Measurements from ENCODE around the gene CDO1. TPM values are rescaled to one million over a fixed set of nuclear protein-coding genes. Genes with fewer than 3 reads are reported as not detected.
A peak's percentile ranks its signal among the peaks of the same experiment; 100 is the strongest.
"Not testable (repeated sequence)": the region's sequence is repeated elsewhere in the genome, so short reads cannot be mapped to it uniquely, and the experiment has no call there.

Gene CDO1
- total RNA-seq, 2 experiments from 2014 or later: 0.36 to 0.54 TPM

DNA sequence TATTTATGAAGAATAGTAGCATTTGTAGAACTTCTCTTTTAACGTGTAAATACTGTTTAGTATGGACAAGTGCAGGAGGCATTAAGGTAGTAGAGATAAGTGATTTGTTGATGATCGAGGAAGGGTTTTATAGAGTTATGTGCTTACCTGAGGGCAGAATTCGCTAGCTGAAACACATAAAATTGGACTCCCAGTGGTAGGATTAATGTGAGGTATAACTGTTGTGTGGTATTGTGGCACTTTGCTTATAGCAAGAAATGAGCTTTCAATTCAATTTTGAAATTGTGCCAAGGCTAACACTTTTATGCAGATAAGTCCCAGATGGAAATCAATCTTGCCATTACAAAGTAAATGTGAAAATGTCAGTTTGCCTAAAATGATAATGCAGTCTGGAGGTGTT, 26.5 kb upstream of the CDO1 start:
- no peaks in the 10 kb centered on the region for H3K9me3 Mint-ChIP-seq

DNA sequence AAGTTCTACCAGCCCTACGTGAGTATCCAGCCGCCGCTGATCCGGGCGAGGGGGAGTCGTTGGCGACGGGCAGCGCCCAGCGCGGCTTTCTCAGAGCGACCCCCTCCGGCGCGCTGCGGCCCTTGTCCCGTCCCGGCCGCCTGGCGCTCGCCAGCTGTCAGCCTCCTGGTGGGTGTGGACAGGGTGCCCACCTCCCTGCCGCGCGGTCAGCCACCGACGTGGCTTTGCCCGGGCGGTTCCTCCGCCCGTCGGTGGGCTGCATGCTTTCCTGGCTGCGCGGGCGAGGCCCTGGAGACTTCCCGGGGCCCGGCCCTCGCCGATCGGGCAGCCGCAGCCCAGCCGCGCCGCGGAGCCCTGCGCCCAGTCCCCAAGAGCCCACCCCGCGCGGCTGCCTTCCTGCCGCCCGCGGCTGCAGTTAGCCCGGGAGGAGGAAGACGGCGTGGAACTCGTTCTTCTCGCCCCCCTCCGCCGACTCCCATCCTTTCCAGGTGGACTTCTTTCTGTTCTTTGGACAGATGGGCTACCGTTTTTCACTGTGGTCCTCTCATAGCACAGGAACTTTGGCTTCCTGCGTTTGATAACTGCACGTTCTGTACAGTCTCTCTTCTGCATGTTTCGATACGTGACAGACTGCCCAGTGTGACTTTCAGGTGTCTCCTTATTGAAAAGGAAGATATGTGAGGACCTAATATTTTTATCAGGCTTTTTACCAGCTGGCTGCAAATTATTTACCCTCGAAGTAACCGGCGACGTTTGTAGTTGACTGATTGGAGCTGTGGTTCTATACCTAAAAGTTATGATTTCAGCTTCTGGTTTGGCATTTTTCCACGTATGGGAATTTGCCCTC, 25.9 kb upstream of the CDO1 start:
- peaks cover 8% of the 10 kb centered on the region for H3K36me3 Mint-ChIP-seq
- peak overlapping the region; percentile 96 for H3K4me3 Mint-ChIP-seq
- H3K27me3 Mint-ChIP-seq: no peaks in the 10 kb centered on the region
- DNase-seq (no peak), ATAC-seq (ENCODE audit: low read depth) (peak; percentile 23)
- H3K4me1 Mint-ChIP-seq: peaks cover 39% of the 10 kb centered on the region
- POLR2A ChIA-PET: interaction anchor here (0.9 to 1.9 kb wide), 5 partner anchors 208 to 299 kb away, joined by 3 to 12 read pairs (median 4); partner anchors contain the start of genes FEM1C and TMED7
- no peaks in the 10 kb centered on the region for H3K9me3 Mint-ChIP-seq
- H3K27ac Mint-ChIP-seq: peak overlapping the region; percentile 99

More for the DNA sequence above, 26.5 kb upstream of the CDO1 start:
- H3K4me3 Mint-ChIP-seq: peak overlapping the region; percentile 95
- H3K27me3 Mint-ChIP-seq: no peaks in the 10 kb centered on the region
- DNase-seq (no peak), ATAC-seq (ENCODE audit: low read depth) (no peak)
- POLR2A ChIA-PET: interaction anchor here (0.9 to 1.5 kb wide), 3 partner anchors 208 to 298 kb away, joined by 3 to 4 read pairs (median 3); partner anchors contain the start of genes FEM1C and TMED7
- peaks cover 4% of the 10 kb centered on the region for H3K36me3 Mint-ChIP-seq
- H3K4me1 Mint-ChIP-seq: peaks cover 37% of the 10 kb centered on the region
- peak overlapping the region; percentile 94 for H3K27ac Mint-ChIP-seq

GRCh38 chr5:115841382-115842088, 25.1 kb upstream of the CDO1 start, which contains the start of the genes AP3S1 and ATG12:
TSS of gene AP3S1 (plus strand) at chr5:115841935. CDS start at chr5:115842038, 103 bp downstream.
TSS of gene ATG12 (minus strand) at chr5:115841565. CDS start at chr5:115841552, 13 bp downstream.
- Mint-ChIP-seq H3K27ac (peak within 1 kb of the TSS; percentile 99), H3K4me3 (peak within 1 kb of the TSS; percentile 96), H3K4me1 (peaks cover 39% of the 10 kb centered on the region), H3K36me3 (peaks cover 11% of the 10 kb centered on the region), H3K9me3 (no peaks in the 10 kb centered on the region), H3K27me3 (no peaks in the 10 kb centered on the region)
- ATAC-seq (ENCODE audit: low read depth) (peak; percentile 89), DNase-seq (peak; percentile 97)
- POLR2A ChIA-PET: interaction anchor here (0.6 to 1.9 kb wide), 5 partner anchors 32 to 298 kb away, joined by 3 to 12 read pairs (median 8); partner anchors contain the start of genes COMMD10 and TMED7

DNA sequence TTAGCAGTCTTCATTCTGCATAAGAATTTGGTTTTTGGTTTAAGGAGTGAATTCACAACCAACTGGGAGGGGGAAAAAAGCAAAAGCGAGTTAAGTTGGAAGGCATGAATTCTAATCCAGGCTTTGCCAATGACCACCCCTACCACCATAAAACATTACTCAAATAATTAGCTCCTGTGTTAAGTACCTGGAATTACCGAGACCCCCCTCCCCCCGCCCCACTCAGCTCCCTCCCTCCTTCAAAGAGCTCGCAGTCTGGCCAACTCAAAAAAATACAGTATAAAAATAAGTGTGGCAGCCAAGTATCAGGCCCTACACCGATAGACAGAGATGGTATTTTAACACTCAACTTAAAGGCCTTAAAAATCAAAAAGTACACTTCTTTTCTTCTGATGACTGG, 24.4 kb upstream of the CDO1 start:
- Mint-ChIP-seq H3K27me3 (no peaks in the 10 kb centered on the region), H3K36me3 (peaks cover 15% of the 10 kb centered on the region), H3K9me3 (no peaks in the 10 kb centered on the region), H3K4me1 (peaks cover 39% of the 10 kb centered on the region), H3K4me3 (peak overlapping the region; percentile 96), H3K27ac (peak overlapping the region; percentile 99)
- DNase-seq (no peak), ATAC-seq (ENCODE audit: low read depth) (no peak)
- POLR2A ChIA-PET: interaction anchor here (1.0 to 1.9 kb wide), 5 partner anchors 25 to 298 kb away, joined by 3 to 12 read pairs (median 8); partner anchors contain the start of genes CDO1, COMMD10 and TMED7

GRCh38 chr5:115838885-115839518, 22.5 kb upstream of the CDO1 start:
- H3K36me3 Mint-ChIP-seq: peaks cover 25% of the 10 kb centered on the region
- ATAC-seq (ENCODE audit: low read depth) (no peak), DNase-seq (no peak)
- no peaks in the 10 kb centered on the region for H3K9me3 Mint-ChIP-seq
- H3K4me1 Mint-ChIP-seq: peaks cover 31% of the 10 kb centered on the region
- H3K27me3 Mint-ChIP-seq: no peaks in the 10 kb centered on the region
- H3K4me3 Mint-ChIP-seq: peak overlapping the region; percentile 96
- H3K27ac Mint-ChIP-seq: no peak overlapping the region
- POLR2A ChIA-PET: interaction anchor here (0.7 to 0.8 kb wide), 2 partner anchors 211 to 462 kb away, joined by 3 to 5 read pairs; no protein-coding TSS in a partner anchor

- no peak for DNase-seq
- Mint-ChIP-seq H3K36me3 (peaks cover 31% of the 10 kb centered on the region), H3K4me1 (peaks cover 27% of the 10 kb centered on the region), H3K9me3 (no peaks in the 10 kb centered on the region), H3K4me3 (no peak overlapping the region), H3K27me3 (no peaks in the 10 kb centered on the region), H3K27ac (no peak overlapping the region)
- POLR2A ChIA-PET: no interaction called here
- no peak for ATAC-seq (ENCODE audit: low read depth)
Measured at GRCh38 chr5:115835481-115835880, 19.0 kb upstream of the CDO1 start.

DNA sequence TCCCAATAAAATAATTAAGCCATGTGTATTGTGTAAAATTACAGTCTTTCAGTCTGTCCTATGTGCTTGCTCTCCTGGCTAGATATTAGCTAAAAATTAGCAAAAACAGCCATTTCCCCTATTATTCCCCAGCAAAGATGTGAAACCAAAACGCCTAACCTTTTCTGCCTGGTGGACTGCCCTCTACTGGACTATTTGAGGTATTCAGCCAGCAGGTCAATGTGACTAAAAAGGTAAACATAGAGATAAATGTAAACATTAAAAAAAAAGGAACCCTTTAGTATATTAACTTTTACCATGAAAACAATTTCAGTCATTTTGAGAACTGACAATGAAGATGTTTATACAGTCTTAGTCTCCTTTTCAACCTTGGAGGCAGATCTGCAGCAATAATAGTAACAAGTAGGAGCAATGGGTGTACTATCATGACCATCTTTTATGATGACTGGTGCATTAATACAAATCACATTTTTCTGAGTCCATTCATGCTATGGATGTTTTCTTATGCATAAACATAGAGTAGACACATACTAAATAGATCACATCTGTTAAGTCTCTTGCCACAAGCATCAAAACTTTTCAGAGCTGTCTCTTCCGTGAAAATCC, 14.8 kb upstream of the CDO1 start:
- Mint-ChIP-seq H3K27ac (no peak overlapping the region), H3K4me3 (no peak overlapping the region), H3K9me3 (no peaks in the 10 kb centered on the region), H3K36me3 (peaks cover 32% of the 10 kb centered on the region), H3K4me1 (peaks cover 8% of the 10 kb centered on the region), H3K27me3 (no peaks in the 10 kb centered on the region)
- POLR2A ChIA-PET: no interaction called here
- no peak for DNase-seq
- ATAC-seq (ENCODE audit: low read depth): no peak

DNA sequence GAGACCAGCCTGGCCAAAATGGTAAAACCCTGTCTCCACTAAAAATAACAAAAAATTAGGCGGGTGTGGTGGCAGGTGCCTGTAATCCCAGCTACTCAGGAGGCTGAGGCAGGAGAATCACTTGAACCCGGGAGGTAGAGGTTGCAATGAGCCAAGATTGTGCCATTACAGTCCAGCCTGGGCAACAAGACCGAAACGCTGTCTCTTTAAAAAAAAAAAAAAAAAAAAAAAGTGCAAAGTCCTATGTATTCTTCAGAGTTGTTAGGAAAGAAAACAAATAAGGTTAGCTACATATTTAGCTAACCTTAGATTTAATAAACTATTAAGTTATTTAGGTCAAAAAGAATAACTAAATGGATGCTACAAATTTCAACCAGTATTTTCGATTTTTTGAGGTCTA, 13.5 kb upstream of the CDO1 start:
- Mint-ChIP-seq H3K4me3 (no peak overlapping the region), H3K27ac (no peak overlapping the region), H3K9me3 (peaks cover 8% of the 10 kb centered on the region), H3K4me1 (peaks cover 8% of the 10 kb centered on the region), H3K36me3 (peaks cover 26% of the 10 kb centered on the region), H3K27me3 (peaks cover 4% of the 10 kb centered on the region)
- DNase-seq (no peak), ATAC-seq (ENCODE audit: low read depth) (no peak)
- POLR2A ChIA-PET: no interaction called here

DNA sequence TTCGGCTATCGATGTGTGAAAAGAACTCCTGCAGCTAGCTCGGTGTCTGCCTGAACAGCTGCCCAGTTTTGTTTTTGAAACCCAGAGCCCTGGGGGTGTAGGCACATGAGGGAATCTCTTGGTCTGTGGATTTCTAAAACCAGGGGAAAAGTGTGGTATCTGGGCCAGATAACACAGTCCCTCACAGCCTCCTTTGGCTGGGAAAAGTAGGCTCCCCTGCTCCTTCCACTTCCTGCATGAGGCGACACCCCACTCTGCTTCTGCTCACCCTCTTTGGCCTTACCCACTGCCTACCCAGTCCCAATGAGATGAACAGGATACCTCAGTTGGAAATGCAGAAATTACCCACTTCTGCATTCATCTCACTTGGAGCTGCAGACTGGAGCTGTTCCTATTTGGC, 9.5 kb upstream of the CDO1 start:
- no peaks in the 10 kb centered on the region for H3K4me1 Mint-ChIP-seq
- peaks cover 13% of the 10 kb centered on the region for H3K36me3 Mint-ChIP-seq
- POLR2A ChIA-PET: no interaction called here
- no peak overlapping the region for H3K27ac Mint-ChIP-seq
- peaks cover 14% of the 10 kb centered on the region for H3K27me3 Mint-ChIP-seq
- ATAC-seq (ENCODE audit: low read depth) (no peak), DNase-seq (no peak)
- H3K4me3 Mint-ChIP-seq: no peak overlapping the region
- H3K9me3 Mint-ChIP-seq: peaks cover 12% of the 10 kb centered on the region

- DNase-seq; H3K4me3 Mint-ChIP-seq; H3K4me1 Mint-ChIP-seq; ATAC-seq (ENCODE audit: low read depth); POLR2A ChIA-PET; H3K27ac Mint-ChIP-seq: not testable (repeated sequence)
- H3K27me3 Mint-ChIP-seq: peaks cover 23% of the 10 kb centered on the region
- H3K9me3 Mint-ChIP-seq: peaks cover 12% of the 10 kb centered on the region
- H3K36me3 Mint-ChIP-seq: peaks cover 13% of the 10 kb centered on the region
Measured at GRCh38 chr5:115824983-115825382, 8.5 kb upstream of the CDO1 start.

DNA sequence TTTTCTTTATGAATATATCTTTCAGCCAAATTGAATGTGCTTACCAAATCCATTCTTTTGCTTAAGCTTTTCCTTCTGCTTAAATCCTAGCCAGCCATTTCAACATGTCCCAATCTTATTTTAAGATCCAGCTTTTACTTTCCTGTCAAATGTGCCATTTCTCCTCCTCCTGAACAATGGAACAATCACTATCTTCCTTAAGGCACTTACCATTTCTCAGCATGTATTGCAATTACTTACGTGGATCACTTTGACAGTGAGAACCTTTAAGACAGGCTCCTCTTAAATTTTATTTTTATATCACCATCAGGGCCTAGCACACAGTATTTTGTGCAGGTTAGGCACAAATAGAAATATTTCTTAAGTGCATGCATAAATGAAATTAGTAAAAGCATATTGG, 4.4 kb upstream of the CDO1 start:
- Mint-ChIP-seq H3K4me3 (no peak overlapping the region), H3K27me3 (peaks cover 59% of the 10 kb centered on the region)
- POLR2A ChIA-PET: no interaction called here

GRCh38 chr5:115818821-115819220, 2.4 kb upstream of the CDO1 start:
- DNase-seq: no peak
- POLR2A ChIA-PET: no interaction called here
- Mint-ChIP-seq H3K4me1 (peaks cover 21% of the 10 kb centered on the region), H3K4me3 (no peak overlapping the region), H3K27ac (no peak overlapping the region), H3K9me3 (peaks cover 1% of the 10 kb centered on the region), H3K36me3 (no peaks in the 10 kb centered on the region), H3K27me3 (peaks cover 72% of the 10 kb centered on the region)
- ATAC-seq (ENCODE audit: low read depth): no peak

More for the DNA sequence above, 4.4 kb upstream of the CDO1 start:
- peaks cover 6% of the 10 kb centered on the region for H3K4me1 Mint-ChIP-seq
- DNase-seq (no peak), ATAC-seq (ENCODE audit: low read depth) (no peak)
- H3K36me3 Mint-ChIP-seq: no peaks in the 10 kb centered on the region
- peaks cover 11% of the 10 kb centered on the region for H3K9me3 Mint-ChIP-seq
- H3K27ac Mint-ChIP-seq: no peak overlapping the region
